Mesenchymal stem cell (in vitro differentiated cells and primary cell): ENCODE data around the gene CLDN7.

Source experiments
- DNase-seq: peaks from one replicate; pipeline ENCODE4 v3.0.0-alpha.2; 2013
- H2AFZ ChIP-seq: one replicate; pipeline ENCODE4 v1.6.1; 2013; ENCODE audit warnings: low read depth, mild to moderate bottlenecking, control low read depth, inconsistent platforms, low read length, moderate library complexity
- H2AK5ac ChIP-seq: 2 replicates; pipeline ENCODE4 v1.6.1; 2013; ENCODE audit warnings: low read length, moderate library complexity, mild to moderate bottlenecking, inconsistent platforms; ENCODE audit not compliant: severe bottlenecking
- H2BK120ac ChIP-seq: one replicate; pipeline ENCODE4 v1.6.1; 2013; ENCODE audit warnings: low read depth, mild to moderate bottlenecking, inconsistent platforms, low read length, moderate library complexity
- H2BK12ac ChIP-seq, 2 experiments: one replicate each; pipeline ENCODE4 v1.6.1; 2013; ENCODE audit warnings: inconsistent platforms in 2 of 2, low read length in 2 of 2, mild to moderate bottlenecking in 2 of 2, moderate library complexity in 2 of 2, control low read depth in 1 of 2
- H2BK15ac ChIP-seq: one replicate; pipeline ENCODE4 v1.6.1; 2013; ENCODE audit warnings: mild to moderate bottlenecking, low read depth, inconsistent platforms; ENCODE audit not compliant: poor library complexity, severe bottlenecking
- H2BK5ac ChIP-seq: 2 replicates; pipeline ENCODE4 v1.6.1; 2013; ENCODE audit warnings: low read depth, mild to moderate bottlenecking, low read length, control low read depth, inconsistent platforms; ENCODE audit not compliant: poor library complexity, severe bottlenecking
- H3K14ac ChIP-seq, 2 experiments: one replicate each; pipeline ENCODE4 v1.6.1; 2013; ENCODE audit warnings: inconsistent platforms in 2 of 2, low read length in 2 of 2, control low read depth in 1 of 2, mild to moderate bottlenecking in 1 of 2, moderate library complexity in 1 of 2
- H3K18ac ChIP-seq, 2 experiments: one replicate each; pipeline ENCODE4 v1.6.1; 2013; ENCODE audit warnings: inconsistent platforms in 2 of 2, low read length in 2 of 2, control low read depth in 1 of 2, low read depth in 1 of 2, mild to moderate bottlenecking in 1 of 2
- H3K23ac ChIP-seq, 2 experiments: one replicate each; pipeline ENCODE4 v1.6.1; 2013; ENCODE audit warnings: inconsistent platforms in 2 of 2, low read length in 2 of 2, mild to moderate bottlenecking in 2 of 2, moderate library complexity in 2 of 2, control low read depth in 1 of 2
- H3K27ac ChIP-seq: 2 replicates; pipeline ENCODE4 v1.5.1; 2013; ENCODE audit warnings: mild to moderate bottlenecking, moderate library complexity, low read length, control low read depth, inconsistent platforms; ENCODE audit not compliant: poor library complexity, severe bottlenecking
- H3K27me3 ChIP-seq, 2 experiments: 2 replicates each; pipeline versions ENCODE4 v1.6.1 to v1.7.0; 2013; ENCODE audit warnings: low read length in 2 of 2, mild to moderate bottlenecking in 2 of 2, moderate library complexity in 2 of 2, control low read depth in 1 of 2, inconsistent platforms in 1 of 2; ENCODE audit not compliant: control insufficient read depth in 1 of 2, insufficient read depth in 1 of 2
- H3K36me3 ChIP-seq, 2 experiments: 2 replicates each; pipeline versions ENCODE4 v1.6.1 to v1.7.0; 2013; ENCODE audit warnings: low read length in 2 of 2, control low read depth in 1 of 2, inconsistent platforms in 1 of 2, low read depth in 1 of 2, mild to moderate bottlenecking in 1 of 2; ENCODE audit not compliant: insufficient read depth in 2 of 2, control insufficient read depth in 1 of 2
- H3K4ac ChIP-seq, 2 experiments: one replicate each; pipeline ENCODE4 v1.6.1; 2013; ENCODE audit warnings: inconsistent platforms in 2 of 2, low read length in 2 of 2, mild to moderate bottlenecking in 2 of 2, moderate library complexity in 2 of 2, control low read depth in 1 of 2, low read depth in 1 of 2
- H3K4me1 ChIP-seq: 2 replicates; pipeline ENCODE4 v1.6.1; 2013; ENCODE audit warnings: low read depth, low read length, control low read depth; ENCODE audit not compliant: control insufficient read depth, insufficient read depth
- H3K4me2 ChIP-seq: 2 replicates; pipeline ENCODE4 v1.6.1; 2013; ENCODE audit warnings: low read length, mild to moderate bottlenecking, inconsistent platforms; ENCODE audit not compliant: poor library complexity, severe bottlenecking
- H3K4me3 ChIP-seq, 2 experiments: 2 replicates each; pipeline versions ENCODE4 v1.5.1 to v1.7.0; 2013; ENCODE audit warnings: low read length in 2 of 2, mild to moderate bottlenecking in 2 of 2, control low read depth in 1 of 2, low read depth in 1 of 2; ENCODE audit not compliant: insufficient read depth in 1 of 2
- H3K79me1 ChIP-seq: replicated peaks from 2 replicates; pipeline ENCODE4 v1.6.1; 2013; ENCODE audit warnings: mild to moderate bottlenecking, control low read depth, low read length, inconsistent platforms; ENCODE audit not compliant: poor library complexity, severe bottlenecking
- H3K9ac ChIP-seq: 2 replicates; pipeline ENCODE4 v1.7.0; 2013; ENCODE audit warnings: mild to moderate bottlenecking, low read length, moderate library complexity
- H3K9me3 ChIP-seq: 2 replicates; pipeline ENCODE4 v1.7.0; 2013; ENCODE audit warnings: mild to moderate bottlenecking, low read length; ENCODE audit not compliant: control insufficient read depth
- H4K8ac ChIP-seq: one replicate; pipeline ENCODE4 v1.6.1; 2013; ENCODE audit warnings: inconsistent platforms, mild to moderate bottlenecking, low read length, moderate library complexity
- H4K91ac ChIP-seq: one replicate; pipeline ENCODE4 v1.6.1; 2013; ENCODE audit warnings: mild to moderate bottlenecking, low read length, inconsistent platforms
- WGBS: methylation state at CpG from one replicate; pipeline ENCODE4 v1.1.7; 2013; ENCODE audit warnings: mixed read lengths; 5-methylcytosine and 5-hydroxymethylcytosine counted together

CLDN7 gene

GRCh38 chr17:7256766-7257456 lies 5.4 kb downstream of the CLDN7 start:
- Histone ChIP-seq H3K9me3 (no peaks in the 10 kb centered on the region), H3K9ac (no peak overlapping the region), H2BK5ac (no peak overlapping the region), H3K27me3 (peaks cover 4 to 8% of the 10 kb centered on the region in 2 experiments), H3K36me3 (peaks cover 45 to 54% of the 10 kb centered on the region in 2 experiments), H3K4me1 (peaks cover 12% of the 10 kb centered on the region), H2AK5ac (no peak overlapping the region), H3K4me2 (no peak overlapping the region), H3K14ac (no peak overlapping the region), H4K91ac (no peak overlapping the region), H3K4ac (no peak overlapping the region), H3K27ac (no peak overlapping the region), H3K18ac (no peak overlapping the region), H2BK12ac (no peak overlapping the region), H3K79me1 (peaks cover 14% of the 10 kb centered on the region), H3K23ac (no peak overlapping the region), H2BK15ac (no peak overlapping the region), H2BK120ac (no peak overlapping the region), H2AFZ (no peak overlapping the region), H4K8ac (no peak overlapping the region), H3K4me3 (no peak overlapping the region)
- DNase-seq: no peak
- 98% methylated on average over 7 of the region's 8 CpGs for WGBS

DNA sequence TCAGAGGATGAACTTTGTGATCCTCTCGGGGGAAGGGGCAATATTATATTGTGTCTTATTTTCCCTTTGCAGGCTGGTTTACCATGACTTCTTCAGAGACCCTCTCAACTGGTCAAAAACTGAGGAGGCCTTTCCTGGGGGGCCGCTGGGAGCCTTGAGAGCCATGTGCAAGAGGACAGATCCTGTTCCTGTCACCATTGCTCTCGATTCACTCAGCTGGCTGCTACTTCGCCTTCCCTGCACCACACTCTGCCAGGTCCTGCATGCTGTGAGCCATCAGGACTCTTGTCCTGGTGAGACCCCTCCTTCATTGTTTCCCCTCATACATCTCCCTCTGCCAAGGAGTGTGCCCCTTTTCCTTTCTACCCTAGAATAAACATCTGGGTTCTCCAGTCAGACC lies 7.8 kb downstream of the CLDN7 start:
- H2BK12ac ChIP-seq: no peak overlapping the region
- no peaks in the 10 kb centered on the region for H3K9me3 ChIP-seq
- H3K79me1 ChIP-seq: peaks cover 14% of the 10 kb centered on the region
- H3K14ac ChIP-seq: no peak overlapping the region
- no peak overlapping the region for H2AK5ac ChIP-seq
- 95% methylated on average over 4 of the region's 4 CpGs for WGBS
- H3K27ac ChIP-seq: no peak overlapping the region
- H4K8ac ChIP-seq: no peak overlapping the region
- no peak overlapping the region for H3K4ac ChIP-seq
- no peaks in the 10 kb centered on the region for H3K27me3 ChIP-seq
- no peak overlapping the region for H3K4me3 ChIP-seq
- no peak for DNase-seq
- no peak overlapping the region for H2AFZ ChIP-seq
- H4K91ac ChIP-seq: no peak overlapping the region
- H3K4me2 ChIP-seq: no peak overlapping the region
- peaks cover 8% of the 10 kb centered on the region for H3K4me1 ChIP-seq
- no peak overlapping the region for H2BK120ac ChIP-seq
- no peak overlapping the region for H2BK15ac ChIP-seq
- H3K36me3 ChIP-seq: peaks cover 39 to 52% of the 10 kb centered on the region in 2 experiments
- H2BK5ac ChIP-seq: no peak overlapping the region
- H3K23ac ChIP-seq: no peak overlapping the region
- no peak overlapping the region for H3K18ac ChIP-seq
- no peak overlapping the region for H3K9ac ChIP-seq

DNA sequence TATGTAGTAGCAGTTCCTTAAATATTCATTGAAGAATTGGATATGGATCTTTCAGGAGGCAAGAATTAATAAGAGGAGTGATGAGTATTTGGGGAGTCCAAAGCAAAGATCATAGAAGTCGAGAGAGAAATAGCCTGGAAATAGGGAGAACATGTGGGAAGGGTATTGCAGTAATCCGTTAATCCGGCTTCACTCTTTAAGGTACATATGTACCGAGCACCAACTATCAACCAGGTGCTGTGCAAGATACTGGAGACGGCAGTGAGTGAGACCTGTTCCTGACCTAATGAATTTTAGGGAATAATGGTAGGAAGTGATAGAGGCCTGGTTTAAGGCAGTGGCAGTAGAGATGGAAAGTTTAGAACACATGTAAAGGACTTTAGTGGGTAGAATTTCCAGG lies 9.2 kb downstream of the CLDN7 start:
- Histone ChIP-seq H2AK5ac (peak overlapping the region; percentile 49), H3K36me3 (peaks cover 29 to 39% of the 10 kb centered on the region in 2 experiments), H3K27me3 (no peaks in the 10 kb centered on the region), H2AFZ (no peak overlapping the region), H3K14ac (no peak overlapping the region), H2BK15ac (no peak overlapping the region), H4K8ac (no peak overlapping the region), H3K9me3 (no peaks in the 10 kb centered on the region), H3K27ac (no peak overlapping the region), H4K91ac (no peak overlapping the region), H2BK120ac (no peak overlapping the region), H3K9ac (peak overlapping the region; percentile 97), H3K18ac (no peak overlapping the region), H2BK5ac (no peak overlapping the region), H3K4ac (no peak overlapping the region), H3K23ac (no peak overlapping the region), H2BK12ac (no peak overlapping the region), H3K79me1 (peaks cover 14% of the 10 kb centered on the region), H3K4me3 (peak overlapping the region in 1 of 2 experiments; percentile 90), H3K4me1 (peaks cover 15% of the 10 kb centered on the region), H3K4me2 (peak overlapping the region; percentile 85)
- no peak for DNase-seq
- 93% methylated on average over 5 of the region's 5 CpGs for WGBS

DNA sequence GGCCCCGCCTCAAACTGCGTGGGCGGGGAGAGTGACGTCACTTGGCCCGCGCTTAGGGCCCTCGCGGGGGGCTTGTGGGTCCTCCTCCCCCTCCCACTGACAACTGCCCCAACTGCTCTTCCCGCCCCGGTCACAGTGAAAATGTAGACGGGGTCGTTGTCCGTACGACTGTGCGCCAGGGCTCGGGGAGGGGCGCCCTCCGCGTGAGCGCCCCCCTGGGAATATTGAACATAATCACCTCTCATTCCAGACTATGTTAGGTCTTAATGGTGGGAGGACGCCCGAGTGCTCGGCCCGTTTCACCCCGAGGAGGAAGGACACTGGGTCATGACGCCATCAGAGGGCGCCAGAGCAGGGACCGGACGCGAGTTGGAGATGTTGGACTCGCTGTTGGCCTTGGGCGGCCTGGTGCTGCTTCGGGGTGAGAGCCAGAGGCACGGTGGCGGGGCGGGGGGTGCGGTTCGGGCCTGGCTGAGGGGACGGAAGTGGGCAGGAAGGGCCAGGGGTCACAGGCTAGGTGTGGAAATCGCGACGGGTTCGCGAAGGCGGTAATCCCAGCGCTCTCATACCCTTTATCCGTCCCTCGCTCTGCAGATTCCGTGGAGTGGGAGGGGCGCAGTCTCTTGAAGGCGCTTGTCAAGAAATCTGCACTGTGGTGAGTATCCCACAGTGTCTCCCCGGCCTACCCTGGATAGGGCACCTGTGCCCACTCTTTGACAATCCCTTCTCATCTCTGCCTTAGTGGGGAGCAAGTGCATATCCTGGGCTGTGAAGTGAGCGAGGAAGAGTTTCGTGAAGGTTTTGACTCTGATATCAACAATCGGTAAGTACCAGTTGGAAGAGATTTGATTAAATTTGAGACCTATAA lies 9.9 kb downstream of the CLDN7 start, which contains the start of gene ELP5:
Gene ELP5, plus strand, starts transcription at position 40 of the 868 bp plus-strand sequence. Its CDS starts 336 bp downstream, at position 376.
- Histone ChIP-seq H3K4me1 (peaks cover 15% of the 10 kb centered on the region), H3K4ac (peak within 1 kb of the TSS; percentile 73 to 97), H3K4me3 (peak within 1 kb of the TSS; percentile 90), H2BK120ac (peak within 1 kb of the TSS; percentile 96), H3K79me1 (peaks cover 14% of the 10 kb centered on the region), H3K14ac (peak within 1 kb of the TSS in 1 of 2 experiments; percentile 93), H3K36me3 (peaks cover 25 to 33% of the 10 kb centered on the region in 2 experiments), H2BK5ac (peak within 1 kb of the TSS; percentile 97), H3K23ac (peak within 1 kb of the TSS in 1 of 2 experiments; percentile 72), H2BK15ac (peak within 1 kb of the TSS; percentile 92), H4K91ac (peak within 1 kb of the TSS; percentile 97), H2AFZ (peak within 1 kb of the TSS; percentile 91), H2BK12ac (peak within 1 kb of the TSS in 1 of 2 experiments; percentile 65), H4K8ac (peak within 1 kb of the TSS; percentile 96), H3K18ac (peak within 1 kb of the TSS; percentile 95 to 98), H3K4me2 (peak within 1 kb of the TSS; percentile 93), H2AK5ac (no peak within 1 kb of the TSS), H3K9ac (peak within 1 kb of the TSS; percentile 97), H3K27me3 (no peaks in the 10 kb centered on the region), H3K27ac (peak within 1 kb of the TSS; percentile 99), H3K9me3 (no peaks in the 10 kb centered on the region)
- peak; percentile 97 for DNase-seq
- WGBS: 4% methylated on average over 43 of the region's 55 CpGs
